ENCODE measurements around the gene UNC5C. TPM values are rescaled to one million over a fixed set of nuclear protein-coding genes. Genes with fewer than 3 reads are reported as not detected.

The UNC5C gene
- total RNA-seq, 2 experiments from 2014 or later = not detected

- Histone ChIP-seq H2AFZ (ENCODE audit: low read length) (no peak overlapping the region), H3K36me3 (ENCODE audit: insufficient read depth, low read length) (no peaks in the 10 kb centered on the region), H3K4me1 (ENCODE audit: insufficient read depth, low read length, poor library complexity, severe bottlenecking) (no peaks in the 10 kb centered on the region), H3K4me2 (ENCODE audit: low read length) (no peak overlapping the region), H3K9me3 (ENCODE audit: low read length) (no peaks in the 10 kb centered on the region), H3K27ac (ENCODE audit: low read depth, low read length, poor library complexity, severe bottlenecking) (no peak overlapping the region), H4K20me1 (ENCODE audit: insufficient read depth, low read length) (no peaks in the 10 kb centered on the region), H3K9me2 (ENCODE audit: insufficient read depth, low read length) (no peaks in the 10 kb centered on the region), H3K4me3 (ENCODE audit: low read depth, low read length, poor library complexity, severe bottlenecking) (no peak overlapping the region), H3K79me2 (ENCODE audit: insufficient read depth, low read depth, low read length) (no peaks in the 10 kb centered on the region)
- DNase-seq (ENCODE audit: low spot score) = no peak
- POLR2A ChIA-PET = interaction anchor here (0.6 kb wide), 1 partner anchor 38 kb away, joined by 3 read pairs; no protein-coding TSS in a partner anchor
- intact Hi-C loops (cut with micrococcal nuclease; ENCODE audit: unreplicated experiment) = no loop called here
- no TSS peak for BruUV-seq (replicated peaks)
- TF ChIP-seq CTCF (conservative IDR thresholded peaks at IDR 0.05; ENCODE audit: low read length) (no peak), EZH2phosphoT487 (IDR thresholded peaks at IDR 0.05; ENCODE audit: borderline replicate concordance, low read depth, low read length) (no peak)
- CTCF ChIA-PET (ENCODE audit: unreplicated experiment) = no interaction called here
These were observed 35.8 kb downstream of the UNC5C start for GRCh38 chr4:95513022-95513421.

GRCh38 chr4:95511477-95511876 is 37.3 kb downstream of the UNC5C start:
- DNase-seq (ENCODE audit: low spot score) = no peak
- POLR2A ChIA-PET = no interaction called here
- H3K4me3 ChIP-seq (ENCODE audit: low read depth, low read length, poor library complexity, severe bottlenecking) = no peak overlapping the region
- H3K9me3 ChIP-seq (ENCODE audit: low read length) = no peaks in the 10 kb centered on the region
- H3K79me2 ChIP-seq (ENCODE audit: insufficient read depth, low read depth, low read length) = no peaks in the 10 kb centered on the region
- H4K20me1 ChIP-seq (ENCODE audit: insufficient read depth, low read length) = no peaks in the 10 kb centered on the region
- no peaks in the 10 kb centered on the region for H3K9me2 ChIP-seq (ENCODE audit: insufficient read depth, low read length)
- TF ChIP-seq EZH2phosphoT487 (IDR thresholded peaks at IDR 0.05; ENCODE audit: borderline replicate concordance, low read depth, low read length) (no peak), CTCF (conservative IDR thresholded peaks at IDR 0.05; ENCODE audit: low read length) (no peak)
- no peak overlapping the region for H3K27ac ChIP-seq (ENCODE audit: low read depth, low read length, poor library complexity, severe bottlenecking)
- H3K4me2 ChIP-seq (ENCODE audit: low read length) = no peak overlapping the region
- CTCF ChIA-PET (ENCODE audit: unreplicated experiment) = no interaction called here
- intact Hi-C loops (cut with micrococcal nuclease; ENCODE audit: unreplicated experiment) = no loop called here
- no peaks in the 10 kb centered on the region for H3K4me1 ChIP-seq (ENCODE audit: insufficient read depth, low read length, poor library complexity, severe bottlenecking)
- no peaks in the 10 kb centered on the region for H3K36me3 ChIP-seq (ENCODE audit: insufficient read depth, low read length)
- no peak overlapping the region for H2AFZ ChIP-seq (ENCODE audit: low read length)
- no TSS peak for BruUV-seq (replicated peaks)

GRCh38 chr4:95510877-95511276 is 37.9 kb downstream of the UNC5C start:
- DNase-seq (ENCODE audit: low spot score) = no peak
- CTCF ChIA-PET (ENCODE audit: unreplicated experiment) = no interaction called here
- no peak for TF ChIP-seq CTCF (conservative IDR thresholded peaks at IDR 0.05; ENCODE audit: low read length)
- no peak for TF ChIP-seq EZH2phosphoT487 (IDR thresholded peaks at IDR 0.05; ENCODE audit: borderline replicate concordance, low read depth, low read length)
- no peak overlapping the region for H2AFZ ChIP-seq (ENCODE audit: low read length)
- H3K79me2 ChIP-seq (ENCODE audit: insufficient read depth, low read depth, low read length) = no peaks in the 10 kb centered on the region
- POLR2A ChIA-PET = no interaction called here
- no peaks in the 10 kb centered on the region for H4K20me1 ChIP-seq (ENCODE audit: insufficient read depth, low read length)
- BruUV-seq (replicated peaks) = no TSS peak
- no peak overlapping the region for H3K4me2 ChIP-seq (ENCODE audit: low read length)
- H3K36me3 ChIP-seq (ENCODE audit: insufficient read depth, low read length) = no peaks in the 10 kb centered on the region
- no peaks in the 10 kb centered on the region for H3K9me3 ChIP-seq (ENCODE audit: low read length)
- no peaks in the 10 kb centered on the region for H3K4me1 ChIP-seq (ENCODE audit: insufficient read depth, low read length, poor library complexity, severe bottlenecking)
- no peak overlapping the region for H3K27ac ChIP-seq (ENCODE audit: low read depth, low read length, poor library complexity, severe bottlenecking)
- no peaks in the 10 kb centered on the region for H3K9me2 ChIP-seq (ENCODE audit: insufficient read depth, low read length)
- intact Hi-C loops (cut with micrococcal nuclease; ENCODE audit: unreplicated experiment) = no loop called here
- no peak overlapping the region for H3K4me3 ChIP-seq (ENCODE audit: low read depth, low read length, poor library complexity, severe bottlenecking)
